Stomach (tissue), 9 donors: ENCODE data around the gene MST1R. TPM values are rescaled to one million over a fixed set of nuclear protein-coding genes. Genes with fewer than 3 reads are reported as not detected.

ENCODE experiments used
- DNase-seq, 2 donors: peaks; one replicate each; pipeline versions ENCODE4 v3.0.0 to v3.0.0-alpha.2; 2013 to 2019
- H3K27ac ChIP-seq, 5 donors: fragments of 200-600 bp in 4 of 5; sonication (generic) in 4 of 5; one replicate each; pipeline ENCODE4 v1.5.1; 2013 to 2019; ENCODE audit warnings: mild to moderate bottlenecking in 1 of 5, moderate library complexity in 1 of 5
- H3K27me3 ChIP-seq, 3 donors: fragments of 200-600 bp; sonication (generic); one replicate each; pipeline ENCODE4 v1.5.1; 2017 to 2019; ENCODE audit warnings: mixed run types in 1 of 3
- H3K36me3 ChIP-seq, 4 donors: fragments of 200-600 bp; sonication (generic); 1 replicate in 3 of 4; 2 replicates in 1 of 4; pipeline ENCODE4 v1.5.1; 2016 to 2019
- H3K4me1 ChIP-seq, 4 donors: fragments of 200-600 bp; sonication (generic); one replicate each; pipeline ENCODE4 v1.5.1; 2016 to 2019
- H3K4me3 ChIP-seq, 4 donors: fragments of 200-600 bp; sonication (generic) in 3 of 4; one replicate each; pipeline ENCODE4 v1.5.1; 2016 to 2019; ENCODE audit warnings: mild to moderate bottlenecking in 1 of 4
- H3K9me3 ChIP-seq, 4 donors: fragments of 200-600 bp; sonication (generic); one replicate each; pipeline ENCODE4 v1.5.1; 2016 to 2019
- CTCF ChIP-seq, 7 experiments: fragments of 450-650 bp in 4 of 7; fragments of 200-600 bp in 3 of 7; sonication (generic) in 3 of 7; IDR thresholded peaks; one replicate each; pipeline ENCODE4 v1.5.1; 2016 to 2019; ENCODE audit warnings: antibody characterized with exemption in 7 of 7, control low read depth in 2 of 7, mild to moderate bottlenecking in 1 of 7
- EP300 ChIP-seq: sonication (generic); formaldehyde crosslinking; IDR thresholded peaks from one replicate; pipeline ENCODE4 v1.6.1; 2017; ENCODE audit warnings: antibody characterized with exemption
- POLR2A ChIP-seq, 4 donors: fragments of 450-650 bp; IDR thresholded peaks; one replicate each; pipeline ENCODE4 v1.6.1; 2016; ENCODE audit warnings: antibody characterized with exemption in 4 of 4, control low read depth in 2 of 4, mild to moderate bottlenecking in 1 of 4, moderate library complexity in 1 of 4
- POLR2AphosphoS5 ChIP-seq, 3 donors: sonication (generic); formaldehyde crosslinking; IDR thresholded peaks; one replicate each; pipeline ENCODE4 v1.6.1; 2016; ENCODE audit warnings: antibody characterized with exemption in 3 of 3
- WGBS, 5 donors: extraction: QIAGEN DNeasy Blood & Tissue Kit in 3 of 5; methylation state at CpG; one replicate each; pipeline versions ENCODE4 v1.1.5 to v1.1.7; 2013 to 2018; 5-methylcytosine and 5-hydroxymethylcytosine counted together
- intact Hi-C: fragments of 100-400 bp; cut with DNase I; formaldehyde crosslinking; loops from one replicate; pipeline ENCODE4 v1.15.1; 2023; ENCODE audit warnings: low total_unique reads
- polyA plus RNA-seq, 3 donors: library from polyadenylated mRNA; stranded (reverse); fragments of 200-250 nt; gene quantifications; one replicate each; pipeline ENCODE4 v1.2.3, GENCODE V29; 2013
- small RNA-seq, 4 donors: library from RNA; depleted of rRNA; stranded (forward); fragments of <200 nt; gene quantifications; one replicate each; pipeline ENCODE3, GENCODE V24; 2016
- total RNA-seq, 5 donors: library from RNA; depleted of rRNA; stranded (reverse); fragments of >200 nt; gene quantifications; one replicate each; pipeline versions ENCODE4 v1.1.0 to v1.2.3, GENCODE V29; 2014 to 2016
- donor health status: healthy with polysubstance abuse.
- donor health status: Bipolar disorder and iron deficiency.
- donor health status: healthy.

Gene MST1R
- total and polyA plus RNA-seq, 8 donors: 15.9 to 386 (median 76.7) TPM

GRCh38 chr3:49839193-49839809, 64.4 kb downstream of the MST1R start:
- Histone ChIP-seq H3K4me3 (no peak overlapping the region), H3K27me3 (no peaks in the 10 kb centered on the region), H3K9me3 (no peaks in the 10 kb centered on the region), H3K36me3 (peaks cover 0 to 5% (median 0%) of the 10 kb centered on the region in 4 donors), H3K27ac (peak overlapping the region in 1 of 5 donors; percentile 11), H3K4me1 (peaks cover 0 to 21% (median 12%) of the 10 kb centered on the region in 4 donors)
- intact Hi-C loops: loop anchor here (2.0 to 10.0 kb wide), 2 partner anchors 36 to 124 kb away; partner anchors contain the start of genes AMIGO3 and INKA1
- 36 to 44% (median 41%) methylated on average over 6 of the region's 6 CpGs for WGBS, 5 donors
- peak; percentile 81 to 94 for DNase-seq
- TF ChIP-seq POLR2A (IDR thresholded peaks at IDR 0.05) (no peak), POLR2AphosphoS5 (IDR thresholded peaks at IDR 0.05) (peak in 1 of 3 donors; percentile 73), EP300 (no peak), CTCF (IDR thresholded peaks at IDR 0.05) (peak in 5 of 7 experiments; percentile 82 to 92 (median 83))

Small RNA genes lying within 50 kb of the gene (small RNA-seq; reads per million reads assigned to genes)
- 0 reads per million in 4 donors for gene RN7SL217P

Other genes with a start within 250 kb of the MST1R start
- gene APEH, start 229.5 kb downstream of the MST1R start, total RNA-seq: 100 to 1,000 TPM in 1 of 5 donors, 10 to 100 TPM in 4; 23.9 to 104 (median 49.4) TPM
- gene APEH, start 229.5 kb downstream of the MST1R start, polyA plus RNA-seq: 10 to 100 TPM; 40.3 to 69.7 (median 46.0) TPM
- gene MST1, start 214.4 kb downstream of the MST1R start, total RNA-seq: 100 to 1,000 TPM in 2 of 5 donors, 10 to 100 TPM in 2, 1 to 10 TPM in 1; 6.7 to 172 (median 14.9) TPM
- gene MST1, start 214.4 kb downstream of the MST1R start, polyA plus RNA-seq: 10 to 100 TPM; 18.9 to 36.9 (median 20.5) TPM
- 10 to 100 TPM; 19.6 to 75.4 (median 33.3) TPM for gene RNF123, start 214.3 kb downstream of the MST1R start, total RNA-seq
- 10 to 100 TPM; 18.1 to 22.8 (median 22.0) TPM for gene RNF123, start 214.3 kb downstream of the MST1R start, polyA plus RNA-seq
- gene AMIGO3, start 184.2 kb downstream of the MST1R start, total RNA-seq: 1 to 10 TPM in 1 of 5 donors, not detected in 4; 1.3 TPM
- gene AMIGO3, start 184.2 kb downstream of the MST1R start, polyA plus RNA-seq: under 1 TPM; 0.19 to 0.83 (median 0.76) TPM
- gene GMPPB, start 179.9 kb downstream of the MST1R start, total RNA-seq: 10 to 100 TPM; 26.3 to 81.7 (median 39.3) TPM
- 10 to 100 TPM; 14.4 to 33.6 (median 27.3) TPM for gene GMPPB, start 179.9 kb downstream of the MST1R start, polyA plus RNA-seq
- gene IP6K1, start 117.3 kb downstream of the MST1R start, total RNA-seq: 10 to 100 TPM; 16.8 to 68.3 (median 36.4) TPM
- 10 to 100 TPM in 2 of 3 donors, 1 to 10 TPM in 1; 7.7 to 16.1 (median 11.5) TPM for gene IP6K1, start 117.3 kb downstream of the MST1R start, polyA plus RNA-seq
- under 1 TPM in 2 of 5 donors, not detected in 3; under 0.01 to 0.73 TPM for gene CDHR4, start 104.0 kb downstream of the MST1R start, total RNA-seq
- under 1 TPM in 1 of 3 donors, not detected in 2; 0.18 TPM for gene CDHR4, start 104.0 kb downstream of the MST1R start, polyA plus RNA-seq
- gene INKA1, start 100.6 kb downstream of the MST1R start, total RNA-seq: 1 to 10 TPM in 3 of 5 donors, not detected in 2; 1.8 to 3.3 (median 2.3) TPM
- gene INKA1, start 100.6 kb downstream of the MST1R start, polyA plus RNA-seq: 10 to 100 TPM in 1 of 3 donors, 1 to 10 TPM in 2; 4.4 to 15.0 (median 5.5) TPM
- gene UBA7, start 89.9 kb downstream of the MST1R start, total RNA-seq: 100 to 1,000 TPM in 1 of 5 donors, 10 to 100 TPM in 4; 36.2 to 250 (median 76.3) TPM
- gene UBA7, start 89.9 kb downstream of the MST1R start, polyA plus RNA-seq: 10 to 100 TPM; 27.2 to 56.2 (median 30.2) TPM
- gene TRAIP, start 47.3 kb downstream of the MST1R start, total RNA-seq: 1 to 10 TPM in 3 of 5 donors, not detected in 2; 2.3 to 7.0 (median 2.8) TPM
- 1 to 10 TPM; 1.5 to 4.3 (median 2.0) TPM for gene TRAIP, start 47.3 kb downstream of the MST1R start, polyA plus RNA-seq
- 1 to 10 TPM in 1 of 5 donors, not detected in 4; 1.5 TPM for gene CAMKV, start 34.0 kb downstream of the MST1R start, total RNA-seq
- gene CAMKV, start 34.0 kb downstream of the MST1R start, polyA plus RNA-seq: under 1 TPM in 1 of 3 donors, not detected in 2; 0.03 TPM
- gene MON1A, start 25.9 kb upstream of the MST1R start, total RNA-seq: 10 to 100 TPM in 4 of 5 donors, 1 to 10 TPM in 1; 3.9 to 33.8 (median 11.6) TPM
- 1 to 10 TPM; 6.1 to 8.2 (median 7.7) TPM for gene MON1A, start 25.9 kb upstream of the MST1R start, polyA plus RNA-seq
- gene RBM6, start 36.3 kb upstream of the MST1R start, total RNA-seq: 100 to 1,000 TPM; 133 to 239 (median 139) TPM
- gene RBM6, start 36.3 kb upstream of the MST1R start, polyA plus RNA-seq: 100 to 1,000 TPM in 1 of 3 donors, 10 to 100 TPM in 2; 87.0 to 107 (median 98.3) TPM
- gene RBM5, start 185.0 kb upstream of the MST1R start, total RNA-seq: 100 to 1,000 TPM; 246 to 464 (median 290) TPM
- gene RBM5, start 185.0 kb upstream of the MST1R start, polyA plus RNA-seq: 10 to 100 TPM; 25.0 to 89.4 (median 30.1) TPM